AG04450 (cell line): ENCODE results near the gene GTSE1. TPM values are rescaled to one million over a fixed set of nuclear protein-coding genes. Genes with fewer than 3 reads are reported as not detected.

Experiments used
- CTCF ChIA-PET: fragments of 300-600, 350-600 bp; formaldehyde crosslinking; extraction: SDS; loops from one replicate; lab custom pipeline; 2022; ENCODE audit warnings: antibody characterized with exemption, inconsistent platforms; lab: Charles Lee
- POLR2A ChIA-PET: fragments of 350-600 bp; formaldehyde crosslinking; extraction: SDS; loops from one replicate; lab custom pipeline; 2021; ENCODE audit warnings: antibody characterized with exemption, inconsistent platforms; lab: Yijun Ruan, JAX
- DNase-seq: peaks from one replicate; pipeline ENCODE4 v3.0.0-alpha.2; 2011; ENCODE audit warnings: low read depth, low spot score
- H3K27ac ChIP-seq: one replicate; pipeline ENCODE4 v1.5.1; 2012; ENCODE audit warnings: low read depth, low read length, control low read depth
- H3K27me3 ChIP-seq: one replicate; pipeline ENCODE4 v1.6.0; 2012; ENCODE audit warnings: low read length; ENCODE audit not compliant: control insufficient read depth, insufficient read depth
- H3K4me3 ChIP-seq: 2 replicates; pipeline ENCODE4 v1.5.1; 2011; ENCODE audit warnings: mild to moderate bottlenecking, low read depth, low read length, control low read depth
- H3K9me3 ChIP-seq: 2 replicates; pipeline ENCODE4 v1.5.1; 2012; ENCODE audit warnings: low read length; ENCODE audit not compliant: control insufficient read depth, insufficient read depth
- polyA plus RNA-seq: library from polyadenylated mRNA; depleted of rRNA; stranded (reverse); fragments of >200 nt; gene quantifications from 2 replicates; pipeline ENCODE4 v1.2.3, GENCODE V29; 2011
- TF ChIP-seq, protein P1 (sequence below): IDR thresholded peaks from 2 replicates; pipeline ENCODE4 v1.5.1; 2011; ENCODE audit warnings: low read depth, low read length, control low read depth, inconsistent platforms

Gene GTSE1
- polyA plus RNA-seq, 1 experiment: 4.0 TPM

DNA sequence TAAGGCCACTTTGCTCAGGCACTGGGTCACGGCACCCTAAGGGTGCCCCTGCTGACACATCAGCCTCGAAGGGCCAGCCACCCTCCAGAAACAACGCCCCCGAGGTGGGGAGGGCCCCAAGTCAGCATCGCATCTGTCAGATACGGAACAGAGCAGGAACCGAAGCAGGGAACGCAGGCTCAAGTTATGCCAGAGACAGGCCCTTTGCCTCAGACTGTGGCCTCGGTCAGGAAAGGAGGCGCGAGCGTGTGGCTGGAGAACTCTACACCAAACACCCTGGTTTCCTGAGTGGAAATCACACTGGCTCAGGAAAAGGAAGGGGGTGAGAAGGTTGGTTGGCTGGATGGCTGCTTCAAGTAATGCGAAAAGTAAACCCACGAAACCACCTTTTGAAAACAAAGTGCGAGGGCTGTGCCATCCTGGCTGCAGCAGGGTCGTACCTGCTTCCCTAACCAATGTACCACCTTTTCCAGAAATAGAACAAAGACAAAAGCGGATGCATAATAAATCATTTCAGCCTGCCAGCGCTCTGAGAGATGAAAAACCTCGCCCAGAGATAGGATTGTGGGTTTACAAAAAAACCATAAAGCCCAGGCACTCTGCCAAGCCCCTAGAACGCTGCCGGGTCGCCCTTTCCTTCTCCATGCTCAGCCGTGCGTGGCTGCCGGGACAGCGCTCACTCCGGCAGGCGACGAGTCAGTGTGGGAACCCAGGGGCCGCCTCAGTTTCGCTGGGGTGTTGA lies 77.4 kb downstream of the GTSE1 start:
- TF ChIP-seq, protein P1, sequence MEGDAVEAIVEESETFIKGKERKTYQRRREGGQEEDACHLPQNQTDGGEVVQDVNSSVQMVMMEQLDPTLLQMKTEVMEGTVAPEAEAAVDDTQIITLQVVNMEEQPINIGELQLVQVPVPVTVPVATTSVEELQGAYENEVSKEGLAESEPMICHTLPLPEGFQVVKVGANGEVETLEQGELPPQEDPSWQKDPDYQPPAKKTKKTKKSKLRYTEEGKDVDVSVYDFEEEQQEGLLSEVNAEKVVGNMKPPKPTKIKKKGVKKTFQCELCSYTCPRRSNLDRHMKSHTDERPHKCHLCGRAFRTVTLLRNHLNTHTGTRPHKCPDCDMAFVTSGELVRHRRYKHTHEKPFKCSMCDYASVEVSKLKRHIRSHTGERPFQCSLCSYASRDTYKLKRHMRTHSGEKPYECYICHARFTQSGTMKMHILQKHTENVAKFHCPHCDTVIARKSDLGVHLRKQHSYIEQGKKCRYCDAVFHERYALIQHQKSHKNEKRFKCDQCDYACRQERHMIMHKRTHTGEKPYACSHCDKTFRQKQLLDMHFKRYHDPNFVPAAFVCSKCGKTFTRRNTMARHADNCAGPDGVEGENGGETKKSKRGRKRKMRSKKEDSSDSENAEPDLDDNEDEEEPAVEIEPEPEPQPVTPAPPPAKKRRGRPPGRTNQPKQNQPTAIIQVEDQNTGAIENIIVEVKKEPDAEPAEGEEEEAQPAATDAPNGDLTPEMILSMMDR: no peak
- Histone ChIP-seq H3K9me3 (peaks cover 26% of the 10 kb centered on the region), H3K27me3 (peaks cover 8% of the 10 kb centered on the region), H3K27ac (no peak overlapping the region), H3K4me3 (no peak overlapping the region)
- CTCF ChIA-PET: no interaction called here
- POLR2A ChIA-PET: no interaction called here
- no peak for DNase-seq

- Histone ChIP-seq H3K27me3 (peaks cover 8% of the 10 kb centered on the region), H3K9me3 (peaks cover 26% of the 10 kb centered on the region), H3K4me3 (no peak overlapping the region), H3K27ac (no peak overlapping the region)
- DNase-seq: no peak
- CTCF ChIA-PET: no interaction called here
- POLR2A ChIA-PET: no interaction called here
- TF ChIP-seq, protein P1: no peak
Observed at GRCh38 chr22:46374663-46375474, 78.2 kb downstream of the GTSE1 start.

DNA sequence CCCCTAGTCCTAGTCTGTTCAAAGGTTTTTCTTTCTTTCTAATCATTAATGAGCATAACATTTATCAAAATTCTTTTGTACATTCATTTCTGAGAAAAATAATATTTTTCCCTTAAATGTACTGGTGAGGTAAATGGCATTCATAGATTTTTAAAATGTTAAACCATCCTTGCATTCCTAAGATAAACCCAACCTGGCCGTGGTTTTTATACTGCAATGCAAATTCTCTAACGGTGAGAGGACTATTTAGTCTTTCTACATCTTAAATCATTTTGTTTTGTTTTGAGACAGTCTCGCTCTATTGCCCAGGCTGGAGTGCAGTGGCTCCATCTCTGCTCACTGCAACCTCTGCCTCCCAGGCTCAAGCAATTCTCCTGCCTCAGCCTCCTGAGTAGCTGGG lies 79.4 kb downstream of the GTSE1 start:
- TF ChIP-seq, protein P1: no peak
- ChIA-PET POLR2A (no interaction called here), CTCF (interaction anchor here (0.6 kb wide), 2 partner anchors 14 to 316 kb away, joined by 4 to 9 read pairs; no protein-coding TSS in a partner anchor)
- Histone ChIP-seq H3K9me3 (peaks cover 26% of the 10 kb centered on the region), H3K27ac (no peak overlapping the region), H3K4me3 (no peak overlapping the region), H3K27me3 (peaks cover 9% of the 10 kb centered on the region)
- DNase-seq: no peak

DNA sequence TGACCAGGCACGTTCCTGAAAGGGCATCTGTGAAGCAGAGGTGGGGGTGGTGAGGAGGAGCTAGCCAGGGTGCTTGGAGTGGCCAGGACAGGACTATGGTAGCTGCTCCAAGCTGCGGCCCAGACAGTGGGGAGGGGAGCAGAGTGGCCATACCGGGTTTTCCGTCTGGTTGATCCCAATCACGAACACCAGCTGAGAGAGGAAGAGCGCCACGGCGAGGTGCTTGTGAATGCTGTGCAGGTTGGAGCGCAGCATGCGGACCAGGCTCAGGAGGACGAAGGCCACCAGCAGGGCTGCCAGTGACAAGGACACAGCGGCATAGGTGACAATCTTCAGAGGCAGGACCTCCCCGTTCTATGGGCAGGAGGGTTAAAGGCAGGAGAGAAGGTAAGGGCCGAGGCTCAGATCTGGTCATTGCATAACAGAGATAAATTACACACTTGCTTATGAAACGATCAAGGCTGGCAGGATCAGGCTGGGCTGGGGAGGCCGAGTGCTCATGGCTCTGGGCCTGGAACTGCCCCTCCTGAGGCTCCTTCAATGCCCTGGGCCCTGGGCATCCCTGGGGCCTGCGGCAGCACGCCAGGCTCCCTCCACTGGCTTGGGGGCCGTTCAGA lies 80.3 kb downstream of the GTSE1 start:
- DNase-seq: no peak
- peaks cover 26% of the 10 kb centered on the region for H3K9me3 ChIP-seq
- POLR2A ChIA-PET: no interaction called here
- TF ChIP-seq, protein P1: no peak
- CTCF ChIA-PET: interaction anchor here (1.7 kb wide), 1 partner anchor 9 kb away, joined by 6 read pairs; no protein-coding TSS in a partner anchor
- H3K27ac ChIP-seq: no peak overlapping the region
- no peak overlapping the region for H3K4me3 ChIP-seq
- peaks cover 8% of the 10 kb centered on the region for H3K27me3 ChIP-seq
